ACC112 (cell line): ENCODE measurements around the gene ACOT8.
"Not testable (repeated sequence)": the region's sequence is repeated elsewhere in the genome, so short reads cannot be mapped to it uniquely, and the experiment has no call there.

Source experiments
- H2AFZ ChIP-seq: fragments of 200-600 bp; sonication (generic); one replicate; pipeline ENCODE4 v1.6.0; 2017; ENCODE audit warnings: antibody characterized with exemption, low read length; ENCODE audit not compliant: unreplicated experiment
- H3K27ac ChIP-seq: fragments of 200-600 bp; sonication (generic); 2 replicates; pipeline ENCODE4 v1.5.1; 2014; ENCODE audit warnings: low read depth, mild to moderate bottlenecking, antibody characterized with exemption, low read length, moderate library complexity
- H3K27me3 ChIP-seq: fragments of 200-600 bp; sonication (generic); 2 replicates; pipeline ENCODE4 v1.6.1; 2014; ENCODE audit warnings: mild to moderate bottlenecking, antibody characterized with exemption, low read length, moderate library complexity, mixed read lengths; ENCODE audit not compliant: insufficient read depth
- H3K36me3 ChIP-seq: fragments of 200-600 bp; sonication (generic); 2 replicates; pipeline ENCODE4 v1.6.1; 2016; ENCODE audit warnings: mild to moderate bottlenecking, antibody characterized with exemption, low read length, moderate library complexity, mixed read lengths; ENCODE audit not compliant: insufficient read depth
- H3K4me1 ChIP-seq: fragments of 200-600 bp; sonication (generic); one replicate; pipeline ENCODE4 v1.6.1; 2016; ENCODE audit warnings: low read length, mixed read lengths; ENCODE audit not compliant: insufficient read depth, unreplicated experiment, control insufficient read depth
- H3K4me3 ChIP-seq: fragments of 200-600 bp; sonication (generic); 2 replicates; pipeline ENCODE4 v1.5.1; 2014; ENCODE audit warnings: mild to moderate bottlenecking, low read depth, low read length
- H3K79me2 ChIP-seq: fragments of 200-600 bp; sonication (generic); one replicate; pipeline ENCODE4 v1.6.0; 2016; ENCODE audit warnings: low read length; ENCODE audit not compliant: control insufficient read depth, unreplicated experiment, insufficient read depth

Gene ACOT8

DNA sequence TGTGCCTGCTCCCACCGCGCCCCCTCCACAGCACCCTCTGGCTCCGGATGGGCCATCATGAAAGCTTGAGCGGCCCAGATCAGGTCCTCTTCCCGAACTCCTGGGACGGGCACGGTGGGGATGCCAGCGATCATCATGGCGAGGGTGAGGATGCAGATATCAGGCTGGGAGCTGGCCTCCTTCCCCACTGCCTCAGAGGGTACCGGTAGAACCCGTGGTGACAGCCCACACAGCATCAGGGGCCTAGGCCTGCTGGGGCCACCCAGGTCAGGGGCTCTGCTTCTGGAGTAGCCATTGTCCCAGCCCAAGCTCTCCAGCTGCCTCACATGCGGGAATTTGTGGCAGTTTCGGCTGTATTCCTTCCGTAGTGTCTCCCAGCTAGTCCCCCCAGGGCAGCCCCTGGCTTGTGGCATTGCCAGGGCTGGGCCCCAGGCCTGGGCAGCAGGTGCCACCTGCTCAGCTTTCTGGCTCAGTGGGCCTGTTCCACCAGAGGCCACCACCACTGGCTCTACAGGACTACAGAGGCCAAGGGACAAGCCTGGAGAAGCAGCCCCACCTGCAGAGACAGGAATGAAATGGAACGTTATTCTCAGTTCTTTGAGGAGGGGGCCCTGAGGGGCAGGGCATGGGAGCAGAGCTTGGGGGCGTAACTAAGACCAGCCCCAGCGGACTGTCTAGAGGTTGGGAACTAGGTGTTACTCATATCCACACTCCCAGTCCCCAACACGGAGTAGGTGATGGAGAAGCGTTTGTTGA, 29.6 kb upstream of the ACOT8 start:
- H3K4me3 ChIP-seq, result no peak overlapping the region
- H3K27me3 ChIP-seq, result no peaks in the 10 kb centered on the region
- peaks cover 8% of the 10 kb centered on the region; the same call in 1 of the 2 replicates for H3K36me3 ChIP-seq
- H3K79me2 ChIP-seq, result peaks cover 9% of the 10 kb centered on the region
- H3K27ac ChIP-seq, result no peak overlapping the region
- peaks cover 10% of the 10 kb centered on the region for H3K4me1 ChIP-seq
- no peak overlapping the region for H2AFZ ChIP-seq

DNA sequence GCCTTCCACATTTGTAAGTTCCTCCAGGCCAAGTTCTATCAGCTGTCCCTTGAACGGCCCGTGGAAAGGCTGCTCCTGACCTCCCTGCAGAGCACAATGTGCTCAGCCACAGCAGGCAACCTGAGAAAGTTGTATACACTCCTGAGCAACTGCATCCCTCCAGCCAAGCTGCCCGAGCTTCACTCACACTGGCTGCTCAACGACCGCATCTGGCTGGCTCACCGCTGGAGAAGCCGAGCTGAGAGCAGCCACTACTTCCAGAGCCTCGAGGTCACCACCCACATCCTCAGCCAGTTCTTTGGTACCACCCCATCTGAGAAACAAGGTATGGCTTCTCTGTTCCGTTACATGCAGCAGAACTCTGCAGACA, 25.9 kb upstream of the ACOT8 start:
- peaks cover 8% of the 10 kb centered on the region; the same call in 1 of the 2 replicates for H3K36me3 ChIP-seq
- H3K4me1 ChIP-seq, result peaks cover 10% of the 10 kb centered on the region
- H3K27ac ChIP-seq, result no peak overlapping the region

DNA sequence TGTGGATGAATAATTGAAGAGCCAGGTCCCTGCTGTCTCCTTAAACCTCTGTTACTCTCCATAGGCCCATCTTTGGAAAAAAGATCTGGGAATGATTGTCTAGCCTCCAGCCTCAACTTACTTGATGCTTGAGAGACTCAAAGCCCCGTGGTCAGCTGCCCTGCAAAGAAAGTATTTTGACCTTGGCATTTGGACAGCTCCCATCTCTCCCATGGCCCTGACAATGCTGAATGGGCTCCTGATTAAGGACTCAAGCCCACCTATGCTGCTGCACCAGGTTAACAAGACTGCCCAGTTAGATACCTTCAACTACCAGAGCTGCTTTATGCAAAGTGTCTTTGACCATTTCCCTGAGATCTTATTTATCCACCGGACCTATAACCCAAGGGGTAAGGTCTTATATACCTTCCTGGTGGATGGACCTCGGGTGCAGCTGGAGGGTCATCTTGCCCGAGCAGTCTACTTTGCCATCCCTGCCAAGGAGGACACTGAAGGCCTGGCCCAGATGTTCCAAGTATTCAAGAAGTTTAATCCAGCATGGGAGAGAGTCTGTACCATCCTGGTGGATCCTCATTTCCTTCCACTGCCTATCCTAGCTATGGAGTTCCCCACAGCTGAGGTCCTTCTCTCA, 25.4 kb upstream of the ACOT8 start:
- Histone ChIP-seq H3K4me3 (no peak overlapping the region), H2AFZ (no peak overlapping the region), H3K27ac (no peak overlapping the region), H3K27me3 (no peaks in the 10 kb centered on the region), H3K4me1 (peaks cover 10% of the 10 kb centered on the region), H3K79me2 (peaks cover 12% of the 10 kb centered on the region), H3K36me3 (peaks cover 8% of the 10 kb centered on the region; the same call in 1 of the 2 replicates)

More for the DNA sequence above, 25.9 kb upstream of the ACOT8 start:
- Histone ChIP-seq H3K4me3 (no peak overlapping the region), H3K79me2 (peaks cover 12% of the 10 kb centered on the region), H3K27me3 (no peaks in the 10 kb centered on the region), H2AFZ (no peak overlapping the region)

DNA sequence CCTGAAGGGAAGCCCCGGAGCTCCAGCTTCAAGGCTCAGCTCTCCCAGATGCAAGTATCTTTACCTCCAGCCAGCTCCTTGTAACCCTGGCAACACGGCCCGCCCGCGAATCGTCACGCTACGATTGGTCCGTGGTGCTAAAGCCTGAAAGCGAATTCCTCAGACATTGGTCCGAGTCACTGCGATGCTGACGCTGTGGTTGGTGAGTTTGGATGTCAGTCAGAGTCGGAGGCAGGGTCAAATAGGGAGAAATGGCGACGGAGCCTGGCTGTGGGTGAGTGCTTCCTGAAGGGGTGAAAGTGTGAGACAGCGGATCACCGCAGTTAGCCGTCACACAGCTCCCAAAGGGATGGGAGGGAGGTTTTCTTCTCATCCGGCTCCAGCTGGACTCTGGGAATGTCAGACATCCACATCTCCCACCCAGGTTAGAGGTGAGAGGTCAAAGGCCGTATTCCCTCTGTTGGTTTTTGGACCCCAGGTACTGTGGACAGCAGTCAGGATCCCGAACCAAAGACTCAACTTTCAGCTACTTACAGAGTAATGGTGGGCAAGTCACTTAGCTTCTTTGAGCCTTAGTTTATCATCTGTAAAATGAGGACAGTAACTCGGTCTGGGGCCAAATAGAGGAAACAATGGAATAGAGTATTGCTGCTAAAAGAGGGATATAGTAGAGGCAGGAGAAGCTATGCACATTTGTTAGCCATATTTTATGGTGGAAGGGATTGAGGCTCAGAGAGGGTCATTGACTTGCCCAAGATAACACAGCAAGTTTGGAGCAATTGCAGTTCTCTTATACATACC, 24.0 kb upstream of the ACOT8 start, which contains the start of gene ZSWIM1:
Gene ZSWIM1, plus strand, starts transcription at position 240 of the 801 bp plus-strand sequence. CDS start 1,366 bp downstream, outside the sequence.
- H3K27me3 ChIP-seq, result no peaks in the 10 kb centered on the region
- peaks cover 10% of the 10 kb centered on the region for H3K4me1 ChIP-seq
- H3K4me3 ChIP-seq, result peak within 1 kb of the TSS; percentile 75
- H2AFZ ChIP-seq, result peak within 1 kb of the TSS; percentile 75
- peaks cover 12% of the 10 kb centered on the region for H3K79me2 ChIP-seq
- peaks cover 8% of the 10 kb centered on the region; the same call in 1 of the 2 replicates for H3K36me3 ChIP-seq
- peak within 1 kb of the TSS; percentile 19; the same call in 1 of the 2 replicates for H3K27ac ChIP-seq

DNA sequence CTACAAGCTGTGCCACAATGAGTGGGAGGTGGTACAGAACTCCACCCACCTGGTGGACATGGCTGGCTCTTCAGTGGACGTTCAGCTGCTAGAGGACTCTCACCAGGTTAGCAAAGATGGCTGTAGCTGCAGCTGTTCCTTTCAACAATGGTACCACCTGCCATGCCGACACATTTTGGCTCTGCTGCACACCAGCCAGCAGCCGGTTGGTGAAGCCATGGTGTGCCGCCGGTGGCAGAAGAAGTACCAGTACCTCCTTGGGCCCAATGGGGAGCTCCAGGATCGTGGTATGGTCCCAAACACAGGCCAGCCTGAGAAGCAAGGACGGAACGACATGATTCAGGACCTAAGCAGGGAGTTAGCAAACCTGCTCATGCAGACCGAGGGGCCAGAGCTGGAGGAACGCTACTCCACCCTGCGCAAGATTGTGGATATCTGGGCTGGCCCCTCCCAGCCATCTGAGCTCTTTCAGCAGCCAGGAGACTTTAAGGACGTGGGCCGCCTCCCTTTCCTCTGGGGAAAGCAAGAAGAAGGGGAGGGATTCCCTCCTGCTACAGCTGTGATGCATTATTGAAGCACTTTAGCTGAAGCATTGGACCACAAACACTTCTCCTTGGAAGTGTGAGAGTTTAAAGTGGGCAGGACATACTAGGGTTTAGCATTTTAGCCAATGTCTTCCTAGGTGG, 21.0 kb upstream of the ACOT8 start:
- H3K4me1 ChIP-seq, result no peaks in the 10 kb centered on the region
- H3K36me3 ChIP-seq, result peaks cover 5% of the 10 kb centered on the region; the same call in 1 of the 2 replicates
- H3K27me3 ChIP-seq, result no peaks in the 10 kb centered on the region
- no peak overlapping the region for H3K4me3 ChIP-seq
- H3K27ac ChIP-seq, result no peak overlapping the region
- peaks cover 12% of the 10 kb centered on the region for H3K79me2 ChIP-seq
- no peak overlapping the region for H2AFZ ChIP-seq

DNA sequence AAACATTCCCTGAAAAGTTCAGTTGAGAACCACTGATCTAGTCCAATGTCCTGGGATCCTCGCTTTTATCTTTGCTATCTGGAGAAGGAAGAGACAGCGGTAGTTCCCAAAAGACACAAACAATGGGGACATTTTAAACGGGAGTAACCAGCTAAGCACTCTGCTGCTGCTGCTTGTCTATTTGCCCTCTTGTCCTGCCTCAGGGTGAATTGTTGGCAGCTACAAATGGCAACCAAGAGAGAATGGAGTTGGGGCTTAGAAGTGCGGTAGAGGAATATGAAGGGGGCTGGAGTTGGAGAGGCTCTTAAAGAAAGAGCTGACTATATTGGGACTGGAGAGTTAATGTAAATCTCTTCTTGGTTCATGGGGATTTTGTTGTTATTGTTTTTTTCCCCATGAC, 17.4 kb upstream of the ACOT8 start:
- Histone ChIP-seq H3K27ac (no peak overlapping the region), H3K36me3 (no peaks in the 10 kb centered on the region), H3K4me3 (no peak overlapping the region), H3K27me3 (no peaks in the 10 kb centered on the region), H3K4me1 (no peaks in the 10 kb centered on the region), H3K79me2 (no peaks in the 10 kb centered on the region), H2AFZ (no peak overlapping the region)

DNA sequence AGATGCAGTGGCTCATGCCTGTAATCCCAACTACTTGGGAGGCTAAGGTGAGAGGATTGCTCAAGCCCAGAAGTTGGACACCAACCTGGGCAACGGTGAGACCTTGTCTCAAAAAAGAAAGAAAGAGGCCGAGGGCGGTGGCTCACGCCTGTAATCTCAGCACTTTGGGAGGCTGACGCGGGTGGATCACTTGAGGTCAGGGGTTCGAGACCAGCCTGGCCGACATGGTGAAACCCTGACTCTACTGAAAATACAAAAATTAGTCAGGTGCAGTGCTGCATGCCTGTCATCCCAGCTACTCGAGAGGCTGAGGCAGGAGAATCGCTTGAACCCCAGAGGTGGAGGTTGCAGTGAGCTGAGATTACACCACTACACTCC, 16.9 kb upstream of the ACOT8 start:
- not testable (repeated sequence) for H3K4me3 ChIP-seq, H3K27ac ChIP-seq, H3K36me3 ChIP-seq

DNA sequence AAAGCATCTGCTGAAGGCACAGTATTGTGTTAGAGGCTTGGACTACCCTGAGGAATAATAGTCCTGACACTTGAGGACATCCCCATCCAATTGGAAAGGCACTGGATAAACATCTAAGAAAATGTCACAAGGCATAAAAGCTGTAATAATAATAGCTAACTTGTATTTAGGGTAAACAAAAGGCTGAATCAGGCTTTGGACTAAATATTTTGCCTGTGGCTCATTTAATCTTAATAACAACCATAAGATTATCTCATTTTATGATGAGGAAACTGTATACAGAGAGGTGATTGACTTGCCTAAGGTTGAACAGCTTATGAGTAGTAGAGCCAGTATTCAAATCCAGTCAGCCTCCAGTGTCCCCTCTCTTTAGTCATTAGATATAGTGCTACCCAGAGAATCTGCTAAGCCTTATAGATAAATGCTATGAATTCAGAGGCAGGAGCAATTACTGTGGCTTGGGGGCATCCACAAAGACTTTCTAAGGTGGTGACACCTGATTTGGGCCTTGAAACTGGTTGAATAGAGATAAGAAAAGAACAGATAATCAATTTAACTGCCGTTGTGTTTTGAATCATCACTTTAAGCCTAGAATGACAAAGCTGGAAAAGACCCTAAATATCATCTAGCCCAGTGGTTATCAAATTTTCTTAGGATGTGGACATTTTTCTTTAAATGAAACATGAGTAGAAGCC, 16.4 kb upstream of the ACOT8 start:
- no peaks in the 10 kb centered on the region for H3K27me3 ChIP-seq
- H3K4me1 ChIP-seq, result no peaks in the 10 kb centered on the region
- no peak overlapping the region for H2AFZ ChIP-seq
- no peak overlapping the region for H3K27ac ChIP-seq
- no peaks in the 10 kb centered on the region for H3K79me2 ChIP-seq
- no peaks in the 10 kb centered on the region for H3K36me3 ChIP-seq
- no peak overlapping the region for H3K4me3 ChIP-seq

More for the DNA sequence above, 16.9 kb upstream of the ACOT8 start:
- not testable (repeated sequence) for H3K79me2 ChIP-seq, H3K4me1 ChIP-seq, H2AFZ ChIP-seq, H3K27me3 ChIP-seq

DNA sequence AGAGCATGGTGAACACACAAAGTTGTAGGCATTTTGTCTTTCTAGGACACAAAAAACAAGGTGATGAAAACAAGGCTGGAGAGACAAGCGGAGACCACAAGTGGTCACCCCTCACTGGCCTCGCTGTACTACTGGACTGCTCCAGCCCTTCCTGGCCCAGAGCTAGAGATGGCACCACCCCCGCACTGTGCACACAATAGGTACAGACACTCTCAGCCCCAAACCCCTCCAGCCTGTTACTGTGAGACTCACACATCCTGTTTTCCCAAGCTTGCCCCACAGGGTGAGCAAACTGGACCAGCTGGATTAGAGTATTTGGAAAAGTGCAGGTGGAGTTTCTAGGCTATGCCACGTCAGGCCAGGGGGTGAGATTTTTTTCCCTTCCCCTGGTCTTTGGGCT, 15.4 kb upstream of the ACOT8 start:
- Histone ChIP-seq H2AFZ (no peak overlapping the region), H3K36me3 (no peaks in the 10 kb centered on the region)

DNA sequence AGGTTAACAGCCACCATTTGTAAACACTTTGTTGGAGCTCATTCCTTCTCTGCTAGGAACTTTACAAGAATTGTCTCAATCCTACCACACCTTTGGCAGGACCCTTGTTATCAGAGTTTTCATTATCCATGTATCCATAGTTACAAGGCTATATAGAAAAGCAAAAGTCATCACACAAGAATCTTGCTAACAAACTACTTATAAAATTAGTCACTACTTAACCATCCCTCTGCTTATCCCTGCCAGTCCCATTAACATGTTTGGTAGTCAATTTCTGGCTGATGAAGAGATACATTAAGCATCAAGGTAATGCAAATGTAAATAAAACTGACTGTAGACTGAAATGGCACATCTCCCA, 10.6 kb upstream of the ACOT8 start:
- peak overlapping the region; percentile 13 for H2AFZ ChIP-seq
- H3K36me3 ChIP-seq, result no peaks in the 10 kb centered on the region
- no peaks in the 10 kb centered on the region for H3K79me2 ChIP-seq
- no peak overlapping the region for H3K4me3 ChIP-seq
- peaks cover 13% of the 10 kb centered on the region for H3K4me1 ChIP-seq
- no peaks in the 10 kb centered on the region for H3K27me3 ChIP-seq
- H3K27ac ChIP-seq, result peak overlapping the region; percentile 76

More for the DNA sequence above, 15.4 kb upstream of the ACOT8 start:
- no peaks in the 10 kb centered on the region for H3K79me2 ChIP-seq
- H3K4me1 ChIP-seq, result peaks cover 7% of the 10 kb centered on the region
- no peak overlapping the region for H3K4me3 ChIP-seq
- H3K27me3 ChIP-seq, result no peaks in the 10 kb centered on the region
- no peak overlapping the region for H3K27ac ChIP-seq
